22Rv1 (cell line): ENCODE results near the gene SLC25A24.
A peak's percentile ranks its signal among the peaks of the same experiment; 100 is the strongest.

Experiments
- H3K27ac ChIP-seq: fragments of 450-650 bp; 2 replicates; pipeline ENCODE4 v1.5.1; 2017
- ZFX ChIP-seq: fragments of 450-650 bp; IDR thresholded peaks from 2 replicates; pipeline ENCODE4 v1.6.1; 2017; ENCODE audit warnings: antibody characterized with exemption, borderline replicate concordance
- TF ChIP-seq, protein P1 (sequence below): fragments of 450-650 bp; IDR thresholded peaks from 2 replicates; pipeline ENCODE4 v1.5.1; 2017; ENCODE audit warnings: mild to moderate bottlenecking

Gene SLC25A24

DNA sequence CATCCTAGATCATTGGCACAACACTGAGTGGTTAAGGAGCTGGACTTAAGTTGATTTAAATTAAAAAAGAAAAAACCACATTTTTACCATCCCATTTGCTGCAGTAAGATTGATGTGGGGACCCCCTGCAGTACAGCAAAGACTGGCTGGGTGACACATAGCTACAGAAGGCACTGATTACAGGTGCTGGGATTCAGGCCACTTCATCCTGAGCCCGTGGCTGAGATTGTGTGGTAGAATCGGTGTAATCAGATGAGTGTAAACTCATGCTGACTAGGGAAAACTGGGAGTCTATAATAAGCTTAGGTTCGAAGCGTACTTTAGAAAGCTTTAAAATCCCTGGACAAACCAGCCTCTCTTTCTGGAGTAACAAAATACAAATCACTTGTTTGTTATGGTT is 70.1 kb downstream of the SLC25A24 start:
- no peak for TF ChIP-seq ZFX
- TF ChIP-seq, protein P1, sequence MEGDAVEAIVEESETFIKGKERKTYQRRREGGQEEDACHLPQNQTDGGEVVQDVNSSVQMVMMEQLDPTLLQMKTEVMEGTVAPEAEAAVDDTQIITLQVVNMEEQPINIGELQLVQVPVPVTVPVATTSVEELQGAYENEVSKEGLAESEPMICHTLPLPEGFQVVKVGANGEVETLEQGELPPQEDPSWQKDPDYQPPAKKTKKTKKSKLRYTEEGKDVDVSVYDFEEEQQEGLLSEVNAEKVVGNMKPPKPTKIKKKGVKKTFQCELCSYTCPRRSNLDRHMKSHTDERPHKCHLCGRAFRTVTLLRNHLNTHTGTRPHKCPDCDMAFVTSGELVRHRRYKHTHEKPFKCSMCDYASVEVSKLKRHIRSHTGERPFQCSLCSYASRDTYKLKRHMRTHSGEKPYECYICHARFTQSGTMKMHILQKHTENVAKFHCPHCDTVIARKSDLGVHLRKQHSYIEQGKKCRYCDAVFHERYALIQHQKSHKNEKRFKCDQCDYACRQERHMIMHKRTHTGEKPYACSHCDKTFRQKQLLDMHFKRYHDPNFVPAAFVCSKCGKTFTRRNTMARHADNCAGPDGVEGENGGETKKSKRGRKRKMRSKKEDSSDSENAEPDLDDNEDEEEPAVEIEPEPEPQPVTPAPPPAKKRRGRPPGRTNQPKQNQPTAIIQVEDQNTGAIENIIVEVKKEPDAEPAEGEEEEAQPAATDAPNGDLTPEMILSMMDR: no peak
- H3K27ac ChIP-seq: no peak overlapping the region

DNA sequence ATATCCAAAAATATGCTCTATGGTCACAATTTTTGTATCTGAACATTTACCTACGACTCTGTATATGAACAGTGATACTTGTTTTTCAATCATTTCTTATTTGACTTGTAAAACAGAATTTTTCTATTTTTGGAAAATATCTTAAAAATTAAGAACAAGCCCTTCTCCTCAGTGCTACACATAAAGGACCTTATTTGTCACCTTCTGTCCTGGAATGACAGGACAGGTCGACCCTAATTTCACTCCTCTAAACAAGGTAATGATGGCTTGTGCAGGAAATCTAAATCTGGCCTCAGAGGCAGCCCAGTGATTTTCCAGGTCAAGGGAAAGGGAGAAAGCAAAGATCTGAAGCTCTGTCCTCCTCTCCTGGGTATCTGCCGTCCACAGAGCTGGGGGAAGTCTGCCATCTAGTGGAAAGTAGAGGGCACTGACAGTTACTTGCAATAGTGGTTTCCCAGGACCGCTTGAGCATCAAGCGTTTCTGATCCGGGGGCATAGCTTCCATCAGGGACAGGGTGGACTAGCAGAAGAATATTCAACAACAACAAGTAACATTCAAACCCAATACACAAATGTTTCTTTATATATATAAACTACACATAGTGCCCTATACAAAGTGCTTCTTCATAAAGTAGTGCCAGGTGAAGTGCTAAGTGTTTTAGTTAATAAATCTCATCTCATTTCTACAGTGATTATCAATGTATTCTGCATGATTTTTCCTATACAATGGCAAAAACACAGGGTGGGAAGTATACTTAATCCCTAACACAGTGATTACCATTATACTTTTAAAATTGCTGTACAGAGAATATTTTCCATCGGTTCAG is 74.6 kb downstream of the SLC25A24 start:
- TF ChIP-seq, protein P1: peak; percentile 91
- TF ChIP-seq ZFX: no peak
- H3K27ac ChIP-seq: peak overlapping the region; percentile 65

DNA sequence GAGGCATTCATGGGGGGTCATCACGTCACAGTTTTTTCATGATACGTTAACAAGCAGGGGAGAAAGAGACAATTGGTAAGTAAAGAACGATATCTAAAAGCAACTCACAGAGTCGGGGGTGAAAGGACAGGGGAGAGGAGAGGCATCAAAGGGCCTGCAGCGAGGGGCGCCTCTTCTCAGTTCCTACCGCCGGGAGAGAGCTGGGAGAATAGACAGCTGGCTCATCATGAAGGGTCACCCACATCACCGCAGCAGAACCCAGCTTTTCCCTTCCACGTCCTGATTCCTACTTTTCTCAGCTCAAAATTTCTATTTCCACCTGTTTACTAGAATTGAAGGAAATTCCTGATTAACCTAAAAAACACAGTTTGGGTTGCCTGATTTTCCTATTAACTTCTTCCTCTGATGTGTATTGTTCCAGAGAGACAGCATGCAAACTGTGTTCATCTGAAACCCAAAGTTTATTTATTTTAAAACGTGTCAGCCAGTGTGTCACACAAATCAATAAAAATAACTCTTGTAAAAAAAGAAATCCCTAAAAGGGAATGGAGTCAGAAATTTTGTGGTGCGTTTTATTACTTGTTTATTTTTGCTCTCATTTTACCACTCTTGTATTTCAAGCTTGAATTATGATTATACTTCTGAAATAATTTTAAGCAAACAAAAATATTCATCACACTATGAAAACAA is 75.4 kb downstream of the SLC25A24 start:
- TF ChIP-seq, protein P1: no peak
- TF ChIP-seq ZFX: no peak
- peak overlapping the region; percentile 65 for H3K27ac ChIP-seq

DNA sequence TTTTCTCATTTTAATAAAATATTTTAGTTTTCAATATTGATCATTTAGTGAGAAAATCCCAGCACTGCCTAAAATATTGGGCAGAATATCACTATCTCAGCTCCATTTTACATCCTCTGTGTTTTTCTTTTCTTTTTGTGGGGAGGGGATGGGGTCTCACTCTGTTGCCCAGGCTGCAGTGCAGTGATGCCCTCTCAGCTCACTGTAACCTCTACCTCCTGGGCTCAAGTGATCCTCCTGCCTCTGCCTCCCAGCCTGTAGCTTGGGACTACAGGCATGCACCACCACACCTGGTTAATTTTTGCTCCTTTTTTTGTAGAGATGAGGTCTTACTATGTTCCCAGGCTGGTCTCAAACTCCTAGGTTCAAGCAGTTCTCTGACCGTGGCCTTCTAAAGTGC is 76.1 kb downstream of the SLC25A24 start:
- TF ChIP-seq ZFX: no peak
- TF ChIP-seq, protein P1: no peak
- no peak overlapping the region for H3K27ac ChIP-seq

DNA sequence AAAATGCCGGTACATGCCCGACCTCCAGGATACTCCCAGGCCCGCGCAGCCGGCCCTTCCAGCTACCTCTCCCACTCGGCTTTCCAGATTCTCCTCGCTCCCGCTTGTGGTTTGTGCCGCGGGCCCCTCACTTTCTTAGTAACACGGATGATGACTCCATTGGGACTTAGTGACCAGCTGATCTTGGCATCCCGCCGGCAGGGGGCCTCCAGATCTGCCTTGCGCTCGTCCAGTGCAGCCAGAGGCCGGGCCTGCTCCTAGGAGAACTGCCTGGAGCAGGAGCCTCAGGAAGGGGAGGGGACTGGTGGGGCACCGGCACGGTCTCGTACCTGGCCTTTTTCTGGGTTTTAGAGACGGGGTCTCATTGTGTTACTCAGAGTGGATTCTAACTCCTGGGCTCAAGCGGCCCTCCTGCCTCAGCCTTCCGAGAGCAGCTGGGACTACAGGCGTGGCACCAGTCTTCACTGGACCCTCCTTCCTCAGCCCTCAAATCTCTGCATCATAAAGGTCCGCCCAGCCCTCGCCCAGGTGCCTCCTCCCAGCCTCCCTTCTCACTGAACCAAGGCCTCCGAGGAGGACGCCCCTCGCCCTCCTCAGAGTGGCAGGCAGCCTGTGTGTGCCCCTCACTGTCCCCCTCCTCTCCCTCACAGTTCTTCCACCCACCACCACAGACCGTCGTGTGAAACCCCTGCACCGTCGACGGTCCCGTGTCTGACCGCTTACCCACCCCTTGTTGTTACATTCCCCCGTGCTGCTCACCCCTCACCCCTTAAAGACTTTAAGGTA is 78.6 kb downstream of the SLC25A24 start:
- TF ChIP-seq, protein P1: no peak
- TF ChIP-seq ZFX: no peak
- H3K27ac ChIP-seq: no peak overlapping the region

DNA sequence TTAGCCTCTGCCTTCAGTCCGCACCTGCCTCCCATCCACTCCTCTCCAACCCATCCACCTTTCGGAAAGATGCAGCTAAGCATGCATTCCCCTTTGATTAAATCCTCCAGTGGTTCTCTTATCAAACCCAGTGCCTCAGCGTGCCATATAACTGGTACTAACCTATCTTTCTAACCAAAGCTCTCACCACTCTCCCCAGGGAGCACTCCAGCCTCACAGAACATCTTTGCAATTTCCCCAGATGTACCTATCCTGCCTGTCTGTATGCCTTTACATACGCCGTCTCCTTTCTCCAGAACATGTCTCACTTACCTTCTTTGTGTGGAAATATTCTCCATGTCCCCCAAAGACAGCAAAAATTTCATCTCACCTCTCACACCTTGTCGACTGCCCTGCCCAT is 80.0 kb downstream of the SLC25A24 start:
- no peak overlapping the region for H3K27ac ChIP-seq
- TF ChIP-seq, protein P1: no peak
- no peak for TF ChIP-seq ZFX

DNA sequence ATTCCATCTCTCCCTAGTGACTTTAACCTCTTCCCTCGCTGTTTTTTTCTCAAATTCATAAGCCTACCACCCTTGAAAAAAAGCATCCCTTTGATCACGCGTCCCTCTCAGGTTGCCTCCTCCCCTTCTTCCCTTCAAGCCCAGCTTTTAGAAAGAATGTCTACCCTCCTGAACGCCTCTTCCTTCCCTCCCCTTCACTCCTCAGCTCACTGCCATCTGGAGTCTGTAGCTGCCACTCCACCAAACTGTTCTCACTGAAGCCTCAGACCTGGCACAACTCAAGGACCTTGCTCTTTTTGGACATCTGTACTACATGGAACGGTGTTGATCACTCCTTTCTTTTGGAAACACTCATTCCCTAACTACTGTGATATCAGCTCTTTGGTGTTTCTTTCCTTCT is 80.6 kb downstream of the SLC25A24 start:
- H3K27ac ChIP-seq: no peak overlapping the region
- TF ChIP-seq, protein P1: no peak
- TF ChIP-seq ZFX: no peak
